DMS153 treated with DMSO at 0.1 percent for 48 hours (cell line): ENCODE data around the gene CIPC.

Experiments
- DNase-seq: peaks from one replicate; lab custom pipeline; 2025; ENCODE audit not compliant: unreplicated experiment; lab: John Stamatoyannopoulos, UW

The CIPC gene

DNA sequence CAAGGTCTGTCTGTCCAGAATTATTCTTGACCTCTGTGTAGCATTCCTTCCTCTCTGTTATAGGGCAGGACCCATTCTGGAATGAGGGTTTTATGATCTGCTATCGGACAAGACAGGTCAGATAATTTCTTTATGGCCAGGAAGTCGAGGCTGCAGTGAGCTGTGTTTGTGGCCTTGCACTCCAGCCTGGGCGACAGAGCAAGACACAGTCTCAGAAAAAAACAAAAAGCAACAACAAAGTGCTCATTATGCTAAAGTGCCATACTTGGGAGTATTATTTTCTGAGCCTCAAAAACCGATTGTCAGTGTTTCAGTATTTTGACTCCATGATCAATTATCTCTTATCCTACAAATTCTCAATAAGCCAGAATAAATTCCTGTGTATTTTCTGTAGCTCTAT is 4.1 kb downstream of the CIPC start:
- DNase-seq, result no peak

- DNase-seq, result no peak
These were observed 5.4 kb downstream of the CIPC start for GRCh38 chr14:77103475-77103874.

DNA sequence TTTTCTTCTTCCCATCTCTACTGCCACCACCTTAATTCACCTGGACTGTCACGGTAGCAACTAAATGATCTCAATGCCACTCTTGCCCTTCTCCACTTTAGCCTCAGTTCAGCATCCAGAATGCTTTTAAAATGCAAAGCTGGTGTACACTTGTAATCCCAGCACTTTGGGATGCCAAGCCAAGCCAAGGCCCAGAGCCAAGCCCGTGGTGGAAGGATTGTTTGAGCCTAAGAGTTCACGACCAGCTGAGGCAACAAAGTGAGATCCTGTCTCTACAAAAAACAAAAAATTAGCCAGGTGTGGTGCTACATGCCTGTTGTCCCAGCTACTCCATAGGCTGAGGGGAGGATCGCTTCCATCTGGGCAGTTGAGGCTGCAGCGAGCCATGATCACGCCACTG is 5.9 kb downstream of the CIPC start:
- no peak for DNase-seq

GRCh38 chr14:77104393-77104792 is 6.3 kb downstream of the CIPC start:
- no peak for DNase-seq

DNA sequence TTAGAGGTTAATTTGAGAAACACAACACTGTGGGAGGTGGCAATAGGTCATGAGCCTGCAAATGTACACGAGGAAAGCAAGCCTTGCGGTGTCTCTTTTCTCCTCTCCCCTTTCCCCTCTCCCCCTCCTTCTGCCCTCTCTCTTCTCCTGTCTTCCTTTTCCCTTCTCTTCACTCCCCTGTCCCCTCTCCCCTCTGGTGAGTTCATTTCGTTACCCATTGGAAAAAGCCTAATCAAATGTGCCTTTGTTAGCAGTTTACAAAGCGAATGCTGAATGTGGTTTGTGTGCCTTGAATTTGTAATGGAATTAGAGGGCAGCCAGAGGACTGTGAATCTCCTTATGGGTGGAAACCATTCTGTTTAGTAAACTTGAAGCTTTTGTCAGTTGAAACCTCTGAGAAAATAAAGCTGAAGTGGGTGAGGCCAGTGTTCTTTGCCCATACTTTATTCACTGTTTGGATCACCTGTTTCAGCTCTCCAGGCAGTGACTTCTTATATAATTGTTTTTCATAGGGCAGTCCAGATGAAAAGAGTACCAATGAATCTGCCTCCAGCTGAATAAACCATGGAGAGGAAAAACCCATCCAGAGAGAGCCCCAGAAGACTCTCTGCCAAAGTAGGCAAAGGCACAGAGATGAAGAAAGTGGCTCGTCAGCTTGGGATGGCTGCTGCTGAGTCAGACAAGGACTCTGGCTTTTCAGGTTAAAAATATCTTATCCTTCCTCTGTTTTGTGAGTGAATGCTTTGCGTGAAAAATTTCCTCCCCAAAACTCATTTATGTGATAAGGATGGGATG is 7.3 kb downstream of the CIPC start:
- no peak for DNase-seq

- DNase-seq, result no peak
These were observed 8.6 kb downstream of the CIPC start for GRCh38 chr14:77106666-77107065.

- DNase-seq, result no peak
These were observed 9.2 kb downstream of the CIPC start for GRCh38 chr14:77107228-77107627.

DNA sequence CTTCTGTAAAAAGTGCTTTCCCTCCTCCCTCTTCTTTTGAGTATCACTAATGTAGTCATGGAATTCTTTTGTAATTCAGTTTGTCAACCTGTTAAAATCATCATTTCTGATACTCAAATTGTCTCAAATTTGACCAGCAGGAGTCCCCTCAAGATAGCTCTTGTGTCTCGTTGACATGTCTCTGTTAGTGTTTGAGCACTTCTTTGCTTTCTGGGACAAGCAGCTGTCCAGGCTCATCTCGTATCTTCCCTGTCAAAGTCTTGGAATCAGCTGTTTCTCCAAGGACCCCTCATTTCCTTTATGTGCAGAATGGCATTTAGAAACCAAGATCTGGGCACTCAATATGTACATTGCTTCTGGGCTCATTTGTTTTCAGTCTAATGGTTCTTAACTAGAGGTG is 10.7 kb downstream of the CIPC start:
- DNase-seq, result no peak

- no peak for DNase-seq
These were observed 11.6 kb downstream of the CIPC start for GRCh38 chr14:77109656-77110055.

- DNase-seq, result no peak
These were observed 12.2 kb downstream of the CIPC start for GRCh38 chr14:77110286-77110685.

- DNase-seq, result no peak
These were observed 13.0 kb downstream of the CIPC start for GRCh38 chr14:77111021-77111420.

GRCh38 chr14:77113644-77114043 is 15.6 kb downstream of the CIPC start:
- DNase-seq, result no peak

DNA sequence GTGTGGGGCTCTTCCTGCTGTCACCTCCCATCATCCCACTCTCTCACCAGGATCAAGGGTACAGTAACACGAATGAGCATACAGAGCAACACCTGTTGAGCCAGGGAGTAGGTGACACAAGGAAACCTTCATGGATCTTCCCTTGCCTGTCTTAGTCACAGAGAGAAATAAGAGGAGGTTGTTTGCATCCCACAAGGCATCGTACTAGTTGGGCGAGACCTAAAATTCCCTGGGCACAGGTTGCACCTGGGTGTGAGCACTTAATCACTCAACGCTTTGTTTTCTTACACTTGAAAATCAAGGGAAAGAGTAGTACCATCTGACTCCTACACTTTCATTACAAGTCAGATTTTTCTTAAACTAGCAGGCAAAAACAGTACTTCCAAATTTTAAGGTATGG is 16.6 kb downstream of the CIPC start:
- DNase-seq, result no peak

DNA sequence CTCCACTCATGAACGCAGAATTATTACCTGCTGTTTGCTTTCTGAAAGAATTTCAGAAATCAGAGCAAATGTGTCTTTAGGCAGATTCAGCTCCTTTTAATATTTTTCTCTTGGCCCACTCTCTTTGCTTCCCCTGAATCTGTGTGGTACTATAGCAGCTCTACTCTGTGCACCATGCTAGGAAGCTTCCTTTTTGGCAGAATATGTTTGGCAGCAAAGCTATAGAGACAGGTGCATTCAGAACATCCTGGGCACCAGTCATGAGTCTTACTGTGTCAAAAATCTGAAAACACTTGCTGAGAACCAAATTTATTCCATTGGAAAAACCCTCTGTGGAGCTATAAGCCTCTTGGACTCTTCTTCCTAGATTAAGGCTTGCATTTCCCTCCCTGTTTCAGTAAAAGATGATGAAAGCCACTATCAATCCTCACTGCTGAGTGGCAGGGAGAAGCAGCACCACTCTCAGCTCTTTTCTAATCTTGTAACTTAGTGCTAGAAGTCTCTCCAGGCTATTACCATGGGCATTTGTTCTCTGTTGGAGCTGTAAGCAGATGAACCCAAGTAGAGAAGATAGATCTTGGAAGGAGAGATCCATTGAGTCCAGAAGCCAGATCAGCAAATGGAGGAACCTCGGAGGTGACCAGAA is 18.2 kb downstream of the CIPC start:
- DNase-seq, result no peak

GRCh38 chr14:77119851-77120250 is 21.8 kb downstream of the CIPC start:
- DNase-seq, result no peak

DNA sequence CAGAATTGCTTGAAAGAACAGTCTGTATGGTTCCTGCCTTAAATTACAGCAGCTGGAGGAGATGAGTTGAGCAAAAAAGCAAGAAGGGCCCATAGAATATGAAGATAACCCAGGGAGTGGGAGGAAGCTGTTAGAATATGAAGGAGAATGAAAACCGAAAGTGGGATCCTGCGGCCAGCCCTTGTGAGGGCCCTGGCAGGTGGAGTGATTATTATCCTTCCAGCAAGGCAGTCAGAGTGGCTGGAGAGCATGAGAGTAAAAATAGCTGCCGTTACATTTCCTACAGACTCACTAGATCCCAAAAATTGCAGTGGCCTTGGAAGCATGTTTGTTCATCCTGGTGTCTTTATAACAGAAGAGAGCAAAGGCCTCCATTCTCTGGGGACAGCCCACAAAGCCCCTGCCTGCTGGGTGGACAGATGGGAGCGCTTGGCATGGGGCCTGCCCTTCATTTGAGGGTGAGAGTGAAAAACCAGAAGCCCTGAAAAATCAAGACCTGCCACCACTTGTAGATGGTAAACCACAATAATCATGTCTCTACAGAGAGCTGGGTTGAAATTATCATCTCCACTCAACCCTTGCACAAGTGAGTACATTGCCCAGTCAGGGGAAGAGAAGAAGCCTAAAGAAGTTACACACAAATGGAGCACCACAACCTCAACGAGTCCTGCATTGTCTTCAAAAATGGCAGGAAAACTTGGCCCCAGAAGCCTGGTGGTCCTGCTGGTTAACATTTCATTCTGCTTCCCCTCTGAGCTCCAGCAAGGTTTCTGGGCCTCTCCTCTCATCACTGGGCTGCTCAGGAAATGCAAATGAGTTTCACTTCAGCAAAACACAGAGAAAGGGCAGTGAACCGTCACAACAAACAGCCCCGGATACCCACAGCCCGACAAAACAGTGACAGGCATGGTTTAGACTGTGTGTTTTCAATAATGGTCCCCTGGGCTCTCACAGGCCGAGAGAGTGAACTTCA is 23.0 kb downstream of the CIPC start:
- DNase-seq, result peak; percentile 26

DNA sequence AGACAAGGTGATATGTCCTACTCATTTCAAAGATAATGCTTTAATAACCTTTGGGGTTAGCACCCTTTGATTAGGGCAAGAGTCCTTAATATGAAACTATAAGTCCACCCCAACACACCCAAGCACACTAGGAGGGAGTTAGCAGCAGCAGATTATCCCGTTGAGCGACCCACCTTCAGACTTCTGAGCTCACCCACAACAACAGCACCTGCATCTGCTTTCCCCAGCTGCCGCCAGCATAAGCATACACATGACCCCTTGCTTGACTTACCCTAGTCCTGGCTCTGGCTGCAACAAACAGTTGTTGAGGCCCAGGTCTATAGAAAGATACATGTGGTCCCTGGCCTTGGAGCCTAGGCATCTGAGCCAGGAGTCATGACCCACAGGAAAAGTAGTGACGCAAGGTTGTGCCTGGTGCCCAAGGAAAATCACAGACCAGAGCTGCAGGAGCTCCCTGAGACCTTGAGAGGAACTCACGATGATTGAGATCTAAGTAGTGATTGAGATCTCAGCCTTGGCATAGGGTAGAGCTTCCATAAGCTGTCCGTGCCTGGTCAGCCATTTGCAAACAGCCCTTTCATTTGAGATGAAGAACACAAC is 24.6 kb downstream of the CIPC start:
- DNase-seq, result no peak

DNA sequence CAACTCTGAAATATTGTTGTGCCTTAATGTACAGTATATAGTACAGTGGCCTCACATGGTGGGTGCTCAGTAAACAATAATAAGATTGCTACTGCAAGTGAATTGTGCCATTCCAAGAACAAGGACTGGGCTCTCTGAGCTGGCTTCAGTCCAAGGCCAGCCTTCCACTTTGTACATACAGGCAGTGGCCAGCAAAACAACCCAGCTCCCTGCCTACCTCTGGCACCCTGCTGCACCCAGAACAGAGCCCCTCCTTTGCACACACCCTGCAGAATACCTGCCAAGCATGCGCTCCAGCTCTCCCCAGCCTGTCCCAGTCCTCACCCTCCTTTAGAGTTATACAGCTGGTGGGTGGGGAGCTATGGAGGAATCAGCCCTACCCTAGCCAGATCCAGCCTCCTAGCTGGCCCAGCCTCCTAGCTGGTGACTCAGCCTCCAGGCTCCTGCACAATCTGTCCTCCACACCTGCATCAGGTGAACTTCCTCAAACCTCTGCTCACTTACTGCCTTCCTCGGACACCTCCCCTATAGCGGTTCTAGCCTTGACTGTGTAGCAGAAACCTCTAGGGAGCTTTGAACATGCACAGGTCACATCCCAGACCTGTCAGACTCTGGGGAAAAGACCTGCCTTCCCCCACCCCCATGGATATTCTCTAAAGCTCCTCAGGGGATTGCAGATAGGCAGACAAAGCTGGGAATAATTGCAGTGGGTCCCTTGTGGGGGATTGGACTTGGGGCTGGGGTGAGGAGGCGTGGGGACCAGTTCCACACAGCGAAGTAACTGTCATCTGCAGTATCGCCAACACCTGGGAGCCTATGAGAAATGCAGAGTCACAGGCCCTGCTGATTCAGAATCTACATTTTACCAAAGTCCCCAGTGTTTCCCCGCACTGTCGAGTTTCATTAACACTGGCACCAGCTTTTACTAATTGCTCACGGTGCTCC is 25.6 kb downstream of the CIPC start:
- peak; percentile 81 for DNase-seq

- peak; percentile 46 for DNase-seq
These were observed 26.6 kb downstream of the CIPC start for GRCh38 chr14:77124345-77125280.
